ENCODE results near the gene SLC7A14.
A peak's percentile ranks its signal among the peaks of the same experiment; 100 is the strongest.

Gene SLC7A14

GRCh38 chr3:170585937-170586310 is at the start of gene SLC7A14:
Gene SLC7A14 (minus strand): TSS chr3:170586075. CDS start chr3:170526936, 59,139 bp downstream.
- H3K4me3 ChIP-seq (ENCODE audit: low read depth, low read length): no peak within 1 kb of the TSS
- DNase-seq (ENCODE audit: low read depth): no peak
- TF ChIP-seq, protein P1, sequence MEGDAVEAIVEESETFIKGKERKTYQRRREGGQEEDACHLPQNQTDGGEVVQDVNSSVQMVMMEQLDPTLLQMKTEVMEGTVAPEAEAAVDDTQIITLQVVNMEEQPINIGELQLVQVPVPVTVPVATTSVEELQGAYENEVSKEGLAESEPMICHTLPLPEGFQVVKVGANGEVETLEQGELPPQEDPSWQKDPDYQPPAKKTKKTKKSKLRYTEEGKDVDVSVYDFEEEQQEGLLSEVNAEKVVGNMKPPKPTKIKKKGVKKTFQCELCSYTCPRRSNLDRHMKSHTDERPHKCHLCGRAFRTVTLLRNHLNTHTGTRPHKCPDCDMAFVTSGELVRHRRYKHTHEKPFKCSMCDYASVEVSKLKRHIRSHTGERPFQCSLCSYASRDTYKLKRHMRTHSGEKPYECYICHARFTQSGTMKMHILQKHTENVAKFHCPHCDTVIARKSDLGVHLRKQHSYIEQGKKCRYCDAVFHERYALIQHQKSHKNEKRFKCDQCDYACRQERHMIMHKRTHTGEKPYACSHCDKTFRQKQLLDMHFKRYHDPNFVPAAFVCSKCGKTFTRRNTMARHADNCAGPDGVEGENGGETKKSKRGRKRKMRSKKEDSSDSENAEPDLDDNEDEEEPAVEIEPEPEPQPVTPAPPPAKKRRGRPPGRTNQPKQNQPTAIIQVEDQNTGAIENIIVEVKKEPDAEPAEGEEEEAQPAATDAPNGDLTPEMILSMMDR (IDR thresholded peaks at IDR 0.05; ENCODE audit: low read depth, low read length, missing control alignments): no peak

DNA sequence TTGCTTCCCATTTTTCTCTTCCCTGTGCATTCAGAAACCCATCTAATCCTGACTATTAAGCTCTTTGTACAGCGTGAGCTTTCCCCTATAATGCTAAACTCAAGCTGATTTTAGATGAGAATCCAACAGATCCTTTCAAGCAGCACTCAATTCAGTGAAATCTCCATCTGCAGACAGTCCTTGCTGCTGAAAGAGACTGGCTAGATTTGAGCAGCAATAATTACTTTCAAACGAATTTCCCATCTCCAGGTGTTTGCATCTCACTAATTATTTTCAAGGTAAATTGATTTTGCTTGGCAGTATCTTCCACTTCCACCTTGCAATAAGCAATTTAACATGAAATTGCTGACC is 49.5 kb upstream of the SLC7A14 start:
- no peak for DNase-seq (ENCODE audit: low read depth)
- TF ChIP-seq, protein P1 (IDR thresholded peaks at IDR 0.05; ENCODE audit: low read depth, low read length, missing control alignments): no peak
- H3K4me3 ChIP-seq (ENCODE audit: low read depth, low read length): no peak overlapping the region

DNA sequence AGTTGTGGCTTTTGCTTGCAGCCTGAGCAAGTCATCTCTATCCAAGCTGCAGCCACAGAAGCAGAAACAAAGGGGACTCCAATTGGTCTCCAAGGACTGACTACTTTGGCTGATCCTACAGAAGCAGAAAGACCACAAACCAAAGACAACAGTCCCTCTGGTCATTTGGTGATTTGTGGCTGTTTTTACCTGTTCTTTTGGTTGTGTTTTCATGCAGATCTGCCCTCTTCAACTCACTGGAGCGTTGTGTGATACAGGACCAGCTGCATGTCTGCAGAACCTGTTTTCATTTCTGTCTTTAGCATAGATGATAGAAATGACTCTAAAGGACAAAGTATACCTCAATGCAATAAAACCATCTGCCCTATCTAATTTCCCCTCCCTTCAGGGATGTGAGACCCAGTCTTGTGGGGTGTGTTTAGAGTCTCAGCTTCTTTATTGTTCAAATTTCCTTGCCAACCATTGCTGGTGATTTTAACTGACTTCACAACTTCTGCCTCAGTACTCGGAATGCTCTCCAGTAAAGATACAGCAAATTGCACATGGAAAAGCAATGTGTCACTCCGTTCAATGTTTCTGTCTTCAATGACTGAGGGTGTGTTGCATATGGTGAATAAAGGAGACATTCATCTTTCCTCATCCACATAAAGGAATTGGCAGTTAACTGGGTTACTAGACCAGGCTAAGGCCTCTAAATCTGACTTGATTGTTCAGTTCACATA is 48.9 kb upstream of the SLC7A14 start:
- TF ChIP-seq, protein P1 (IDR thresholded peaks at IDR 0.05; ENCODE audit: low read depth, low read length, missing control alignments): no peak
- H3K4me3 ChIP-seq (ENCODE audit: low read depth, low read length): no peak overlapping the region
- DNase-seq (ENCODE audit: low read depth): peak; percentile 91

DNA sequence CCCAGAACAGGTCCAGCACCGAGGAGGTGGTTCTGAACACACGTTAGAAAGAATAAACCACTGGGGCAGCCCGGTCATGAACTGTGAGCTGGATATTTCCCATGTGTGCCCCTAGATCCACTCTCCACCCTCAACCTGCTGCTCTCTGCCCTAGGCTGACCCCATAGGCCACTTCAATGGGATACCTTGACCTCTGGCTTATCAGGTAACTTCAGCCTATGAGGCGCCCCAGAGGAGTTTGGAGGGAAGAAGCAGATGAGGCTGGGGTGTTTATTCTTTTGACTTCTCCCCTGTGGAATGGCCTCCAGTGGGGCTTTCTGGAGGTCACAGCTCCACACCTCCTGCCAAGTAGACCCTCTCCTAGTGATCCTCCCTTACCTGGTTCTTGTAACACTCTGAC is 47.7 kb upstream of the SLC7A14 start:
- no peak overlapping the region for H3K4me3 ChIP-seq (ENCODE audit: low read depth, low read length)
- no peak for DNase-seq (ENCODE audit: low read depth)

GRCh38 chr3:170632780-170633179 is 46.9 kb upstream of the SLC7A14 start:
- no peak overlapping the region for H3K4me3 ChIP-seq (ENCODE audit: low read depth, low read length)
- TF ChIP-seq, protein P1 (IDR thresholded peaks at IDR 0.05; ENCODE audit: low read depth, low read length, missing control alignments): no peak
- DNase-seq (ENCODE audit: low read depth): peak; percentile 96

More for the DNA sequence above, 47.7 kb upstream of the SLC7A14 start:
- TF ChIP-seq, protein P1 (IDR thresholded peaks at IDR 0.05; ENCODE audit: low read depth, low read length, missing control alignments): no peak

GRCh38 chr3:170631755-170632488 is 46.0 kb upstream of the SLC7A14 start:
- TF ChIP-seq, protein P1 (IDR thresholded peaks at IDR 0.05; ENCODE audit: low read depth, low read length, missing control alignments): no peak
- no peak for DNase-seq (ENCODE audit: low read depth)
- H3K4me3 ChIP-seq (ENCODE audit: low read depth, low read length): no peak overlapping the region

All from GM12864 (cell line).